HG03175 (cell line): Measurements from ENCODE around the gene DCAF4.
"Not testable (repeated sequence)": the region's sequence is repeated elsewhere in the genome, so short reads cannot be mapped to it uniquely, and the experiment has no call there.

Experiments
- ATAC-seq: cut with Tn5 transposase; IDR thresholded peaks from one replicate; pipeline ENCODE4 v1.9.1; 2021; ENCODE audit warnings: mild to moderate bottlenecking, moderate library complexity; ENCODE audit not compliant: unreplicated experiment

Gene DCAF4

DNA sequence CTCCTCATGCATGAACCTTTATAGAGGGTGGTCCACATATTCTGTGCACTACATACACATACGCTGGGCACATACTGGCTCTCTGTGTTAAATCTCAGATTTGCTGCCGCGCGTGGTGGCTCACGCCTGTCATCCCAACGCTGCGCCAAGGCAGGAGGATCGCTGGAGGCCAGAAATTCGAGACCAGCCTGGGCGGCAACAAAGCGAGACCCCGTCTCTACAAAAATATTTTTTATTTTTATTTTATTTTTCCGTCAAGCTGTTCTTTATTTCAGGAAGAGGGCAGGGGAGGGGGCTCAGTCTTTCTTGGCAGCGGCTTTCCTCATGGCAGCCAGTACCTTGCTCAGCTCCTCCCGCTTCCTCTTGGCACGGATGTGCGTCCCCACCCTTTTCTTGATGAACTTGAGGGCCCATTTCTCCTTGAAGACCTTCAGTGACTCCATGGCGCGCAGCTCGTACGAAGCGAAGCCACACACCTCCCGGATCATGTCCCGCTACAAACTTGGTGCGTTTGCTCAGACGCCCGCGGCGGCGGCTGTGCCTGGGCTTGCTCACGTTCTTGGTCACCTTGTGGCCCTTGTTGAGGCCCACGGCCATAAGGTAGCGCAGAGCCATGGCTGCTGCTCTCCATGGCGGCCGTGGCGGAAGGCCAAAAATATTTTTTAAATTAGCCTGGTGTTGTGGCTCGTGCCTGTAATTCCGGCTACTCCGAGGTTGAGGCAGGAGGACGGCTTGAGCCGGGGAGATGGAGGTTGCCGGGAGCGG, 3.2 kb downstream of the DCAF4 start:
- no peak for ATAC-seq

- no peak for ATAC-seq
Measured at GRCh38 chr14:72932893-72933292, 6.6 kb downstream of the DCAF4 start.

DNA sequence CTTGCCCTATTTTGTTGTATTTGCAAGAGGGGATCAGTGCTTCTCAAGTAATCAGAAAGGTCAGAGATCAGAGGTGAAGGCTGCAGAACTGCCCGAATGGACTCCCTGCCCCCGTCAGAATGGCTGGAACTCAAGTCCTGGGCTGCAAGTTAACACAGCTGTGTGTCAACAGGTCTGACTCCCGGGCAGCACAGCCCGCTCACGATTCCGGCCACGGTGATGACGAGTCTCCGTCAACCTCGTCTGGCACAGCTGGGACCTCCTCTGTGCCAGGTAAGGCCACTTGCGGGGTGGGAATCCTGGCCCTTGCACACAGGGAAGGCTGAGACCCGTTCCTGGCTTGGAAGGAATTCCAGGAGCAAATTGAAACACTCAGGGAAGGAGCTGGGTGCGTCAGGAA, 13.4 kb downstream of the DCAF4 start:
- no peak for ATAC-seq

GRCh38 chr14:72941286-72941985, 15.2 kb downstream of the DCAF4 start:
- no peak for ATAC-seq

DNA sequence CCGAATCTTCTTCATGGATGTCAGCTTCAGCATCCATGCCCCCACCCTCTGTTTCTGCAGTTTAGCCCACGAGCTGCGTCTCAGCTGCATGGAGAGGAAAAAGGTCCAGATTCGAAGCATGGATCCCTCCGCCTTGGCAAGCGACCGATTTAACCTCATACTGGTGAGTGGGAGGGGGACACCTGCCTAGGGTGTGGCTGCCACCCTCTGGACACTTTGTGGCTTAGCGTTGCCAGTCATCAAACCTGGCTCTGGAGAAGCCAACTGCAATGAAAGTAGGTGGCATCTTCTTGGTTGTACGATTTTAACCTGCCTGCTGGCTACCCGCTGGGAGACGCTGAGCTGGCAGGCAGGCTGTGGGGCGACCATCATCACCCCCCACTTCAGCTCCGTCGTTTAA, 16.7 kb downstream of the DCAF4 start:
- no peak for ATAC-seq

DNA sequence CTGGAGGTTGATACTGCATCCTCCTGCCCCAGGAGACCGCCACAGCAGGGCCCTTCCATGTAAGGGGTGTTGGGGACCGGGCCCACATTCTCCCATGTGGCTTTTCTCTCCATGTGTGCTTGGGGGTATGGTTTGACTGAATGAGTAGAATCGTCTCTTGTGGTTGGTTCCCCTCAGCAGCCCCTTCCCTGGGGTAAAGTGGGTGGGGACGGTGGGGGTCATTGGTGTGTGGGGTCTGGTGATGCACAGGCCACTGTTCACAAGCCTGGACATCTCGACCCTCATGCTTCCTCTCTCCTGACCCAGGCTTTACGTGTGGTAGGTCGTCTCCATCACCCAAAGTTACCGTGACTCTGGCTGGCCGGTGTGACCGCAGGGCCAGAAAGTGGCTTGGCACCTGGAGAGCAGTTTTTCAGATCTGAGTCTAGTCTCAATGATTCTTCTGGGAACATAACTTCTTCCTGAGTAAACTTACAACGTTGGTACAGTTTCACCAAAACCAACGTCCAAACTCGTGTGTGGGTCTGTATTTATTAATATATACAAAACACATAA, 17.7 kb downstream of the DCAF4 start:
- ATAC-seq: no peak

DNA sequence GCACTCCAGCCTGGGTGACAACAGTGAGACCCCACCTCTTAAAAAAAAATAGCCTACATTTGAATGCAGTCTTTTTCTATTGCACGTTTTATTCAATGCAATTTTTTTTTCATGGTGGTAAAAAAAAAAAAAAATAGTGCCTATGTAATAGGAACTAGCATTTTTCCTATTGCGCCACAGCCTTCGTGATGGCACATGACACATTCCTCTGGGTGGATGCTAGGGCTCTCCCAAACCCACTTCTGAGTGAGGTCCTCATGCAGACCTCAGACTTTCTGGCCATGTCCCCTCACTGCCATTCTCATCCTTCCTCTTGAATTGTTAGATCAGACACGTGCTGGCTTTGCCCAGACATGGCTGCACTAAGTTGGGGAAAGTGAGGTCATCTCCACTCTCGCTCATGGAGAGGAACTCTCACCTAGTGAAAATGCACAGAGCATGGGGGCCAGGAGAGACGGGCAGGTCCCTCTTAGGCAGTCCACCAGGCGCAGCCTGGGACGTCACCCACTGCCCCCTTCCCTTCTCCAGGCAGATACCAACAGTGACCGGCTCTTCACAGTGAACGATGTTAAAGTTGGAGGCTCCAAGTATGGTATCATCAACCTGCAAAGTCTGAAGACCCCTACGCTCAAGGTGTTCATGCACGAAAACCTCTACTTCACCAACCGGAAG, 19.2 kb downstream of the DCAF4 start:
- no peak for ATAC-seq

DNA sequence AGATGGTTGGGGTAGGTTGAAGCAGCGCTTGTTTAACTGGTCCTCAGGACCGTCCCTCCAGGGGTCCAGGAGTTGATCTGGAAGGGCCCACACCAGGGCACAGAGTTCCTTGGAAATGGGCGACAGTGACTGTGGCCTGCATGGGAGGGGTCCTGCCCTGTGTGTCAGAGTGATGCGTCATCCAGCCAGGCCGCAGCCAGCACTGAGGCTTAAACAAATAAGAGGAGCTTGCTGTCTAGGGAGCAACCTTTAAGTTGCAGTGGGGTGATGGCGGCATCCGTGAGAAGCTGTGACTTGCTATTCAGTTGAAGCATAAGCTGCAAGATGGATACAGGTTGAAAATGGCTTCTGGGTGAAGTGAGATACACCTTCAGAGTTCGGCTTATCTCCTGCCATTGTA, 20.2 kb downstream of the DCAF4 start:
- no peak for ATAC-seq

GRCh38 chr14:72947366-72948160, 21.3 kb downstream of the DCAF4 start:
- ATAC-seq: no peak

- ATAC-seq: no peak
Measured at GRCh38 chr14:72948481-72949138, 22.3 kb downstream of the DCAF4 start.

- ATAC-seq: no peak
Measured at GRCh38 chr14:72952171-72952570, 25.9 kb downstream of the DCAF4 start.

- not testable (repeated sequence) for ATAC-seq
Measured at GRCh38 chr14:72956741-72957140, 30.5 kb downstream of the DCAF4 start.

- ATAC-seq: no peak
Measured at GRCh38 chr14:72957213-72957612, 30.9 kb downstream of the DCAF4 start.

DNA sequence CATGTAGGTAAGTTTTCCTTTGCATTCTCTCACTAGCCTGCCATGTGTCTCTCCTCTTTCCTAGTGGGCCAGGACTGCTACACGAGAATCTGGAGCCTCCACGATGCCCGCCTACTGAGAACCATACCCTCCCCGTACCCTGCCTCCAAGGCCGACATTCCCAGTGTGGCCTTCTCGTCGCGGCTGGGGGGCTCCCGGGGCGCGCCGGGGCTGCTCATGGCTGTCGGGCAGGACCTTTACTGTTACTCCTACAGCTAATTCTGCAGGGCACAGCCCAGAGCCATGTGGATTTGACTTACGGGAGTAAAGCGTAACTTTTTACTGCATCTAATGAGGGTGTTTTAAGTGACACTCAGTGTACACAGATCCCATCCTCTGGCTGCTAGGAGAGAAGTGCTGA, 32.3 kb downstream of the DCAF4 start:
- ATAC-seq: no peak

DNA sequence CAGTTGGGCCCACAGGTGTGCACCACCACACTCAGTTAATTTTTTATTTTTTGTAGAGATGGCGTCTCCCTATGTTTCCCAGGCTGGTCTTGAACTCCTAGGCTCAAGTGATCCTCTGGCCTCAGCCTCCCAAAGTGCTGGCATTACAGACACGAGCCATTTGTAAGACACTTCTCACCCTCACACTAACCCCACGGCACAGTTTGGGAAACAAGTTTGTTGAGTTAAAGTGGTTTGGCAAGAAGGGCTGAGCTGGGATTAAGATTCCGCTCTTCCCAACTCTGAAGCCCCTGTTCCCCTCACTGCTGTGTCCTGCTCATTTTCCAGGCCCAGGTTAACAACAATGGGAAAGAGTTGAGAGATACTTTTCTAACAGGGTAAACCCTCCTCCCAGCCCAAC, 34.8 kb downstream of the DCAF4 start:
- not testable (repeated sequence) for ATAC-seq

DNA sequence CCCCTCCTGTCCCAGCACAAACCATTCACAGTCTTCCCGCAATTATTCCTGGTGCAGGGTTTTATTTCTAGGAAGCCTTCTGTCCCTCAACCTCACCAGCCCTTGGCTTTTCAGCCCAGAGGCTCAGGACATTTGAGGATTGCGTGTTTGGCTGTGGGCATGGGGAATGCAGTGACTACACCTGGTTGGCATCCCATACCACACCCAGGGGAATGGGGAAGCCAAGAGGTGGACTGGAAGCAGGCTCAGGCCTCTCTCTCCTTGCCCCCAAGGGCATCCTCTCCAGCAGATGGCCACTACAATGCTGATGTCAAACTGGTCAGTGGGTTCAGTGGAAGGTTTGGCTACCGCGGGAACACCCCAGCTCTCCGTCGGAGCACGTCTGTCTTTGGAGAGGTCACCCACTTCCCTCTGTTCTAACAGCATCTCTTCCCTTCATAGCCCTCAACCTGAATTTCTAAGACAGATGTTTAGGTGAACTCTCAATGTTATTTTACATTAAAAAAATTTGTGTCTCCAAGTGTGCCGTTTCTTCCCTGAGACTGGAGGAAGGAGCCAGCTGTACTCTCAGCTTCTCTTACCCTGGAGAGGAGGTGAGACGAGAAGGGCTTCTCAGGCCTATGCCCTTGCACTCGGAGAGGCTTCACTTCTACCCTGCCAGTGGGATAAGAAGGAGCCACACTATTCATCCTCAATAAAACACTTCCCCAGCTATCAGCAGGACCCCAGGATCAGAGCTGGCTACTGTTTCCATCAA, 35.5 kb downstream of the DCAF4 start:
- no peak for ATAC-seq

DNA sequence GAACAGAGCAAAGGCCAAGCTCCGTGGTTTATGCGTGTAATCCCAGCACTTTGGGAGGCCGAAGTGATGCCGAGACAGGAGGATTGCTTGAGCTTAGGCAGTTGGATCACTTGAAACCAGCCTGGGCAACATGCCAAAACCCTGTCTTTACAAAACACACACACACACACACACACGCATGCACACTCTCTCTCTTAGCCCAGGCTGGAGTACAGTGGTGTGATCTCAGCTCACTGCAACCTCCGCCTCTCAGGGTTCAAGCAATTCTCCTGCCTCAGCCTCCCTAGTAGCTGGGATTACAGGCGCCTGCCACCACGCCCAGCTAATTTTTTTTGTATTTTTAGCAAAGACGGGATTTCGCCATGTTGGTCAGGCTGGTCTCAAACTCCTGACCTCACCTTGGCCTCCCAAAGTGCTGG, 36.1 kb downstream of the DCAF4 start:
- not testable (repeated sequence) for ATAC-seq

DNA sequence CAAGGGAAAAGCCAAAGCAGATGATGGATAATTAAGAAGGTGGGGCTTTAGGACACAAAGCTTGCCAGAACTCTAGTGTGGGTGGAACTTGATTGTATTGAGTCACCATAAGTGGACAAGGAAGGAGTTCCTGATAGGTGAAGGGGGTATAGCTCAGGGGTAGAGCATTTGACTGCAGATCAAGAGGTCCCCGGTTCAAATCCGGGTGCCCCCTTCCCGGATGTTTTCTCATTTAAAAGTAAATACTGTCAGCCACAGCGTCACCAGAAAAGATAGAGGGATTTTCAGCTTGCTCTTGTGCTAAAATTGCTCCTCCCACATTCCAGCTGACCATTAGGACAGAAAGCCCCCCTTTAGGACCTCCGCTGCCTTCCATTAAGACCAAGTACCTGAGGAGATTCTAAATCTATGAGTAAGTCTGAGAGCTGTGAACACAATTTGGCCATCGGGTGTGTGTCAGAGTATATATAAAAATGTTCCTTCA, 36.6 kb downstream of the DCAF4 start:
- no peak for ATAC-seq

DNA sequence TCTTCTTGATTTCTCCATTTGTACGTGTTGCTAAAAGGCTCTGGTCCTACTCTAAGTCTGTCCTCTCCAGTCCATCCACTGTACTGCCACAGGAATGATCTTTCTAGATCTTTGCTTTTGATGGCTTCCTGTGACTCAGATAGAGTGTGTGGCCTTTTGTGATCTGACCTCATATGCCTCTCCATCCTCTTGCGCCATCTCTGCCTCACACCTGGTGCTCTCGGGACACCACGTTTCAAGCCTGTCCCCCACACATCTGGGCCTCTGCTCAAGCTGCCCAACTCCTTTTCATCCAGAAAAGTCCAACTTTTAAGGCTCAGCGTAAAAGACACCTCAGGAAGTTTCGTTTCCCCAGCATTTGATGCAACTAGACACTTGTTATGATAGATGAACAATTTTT, 39.0 kb downstream of the DCAF4 start:
- no peak for ATAC-seq
